SK-N-SH (cell line): ENCODE data around the gene GLRA3.

Experiments
- CTCF ChIP-seq: fragments of 200-600 bp; sonication (generic); IDR thresholded peaks from 2 replicates; pipeline ENCODE4 v1.6.1; 2017; ENCODE audit warnings: antibody characterized with exemption, mild to moderate bottlenecking, moderate library complexity
- POLR2AphosphoS5 ChIP-seq: IDR thresholded peaks from 2 replicates; pipeline ENCODE4 v1.6.1; 2012; ENCODE audit warnings: low read depth, low read length
- RXRA ChIP-seq: IDR thresholded peaks from 2 replicates; pipeline ENCODE4 v1.4.0; 2012; ENCODE audit warnings: low read depth, mild to moderate bottlenecking, borderline replicate concordance
- SMC3 ChIP-seq: IDR thresholded peaks from 2 replicates; pipeline ENCODE4 v1.6.1; 2012; ENCODE audit warnings: low read depth, low read length, improper control_type of control experiment
- TAF1 ChIP-seq: IDR thresholded peaks from 2 replicates; pipeline ENCODE4 v1.6.1; 2012; ENCODE audit warnings: low read depth, mild to moderate bottlenecking, low read length, moderate library complexity, borderline replicate concordance

- peak; percentile 83 for TF ChIP-seq CTCF
- peak; percentile 48 for TF ChIP-seq SMC3
- no peak for TF ChIP-seq POLR2AphosphoS5
- no peak for TF ChIP-seq RXRA
- no peak for TF ChIP-seq TAF1
These were observed 64.8 kb downstream of the GLRA3 start for GRCh38 chr4:174764105-174764729.
